Subcutaneous adipose tissue (tissue), 4 donors: ENCODE data around the gene GRHL1. TPM values are rescaled to one million over a fixed set of nuclear protein-coding genes. Genes with fewer than 3 reads are reported as not detected.

Source experiments
- CTCF ChIP-seq: fragments of 450-650 bp; IDR thresholded peaks from one replicate; pipeline ENCODE4 v1.5.1; 2016; ENCODE audit warnings: low read depth, mild to moderate bottlenecking, control low read depth, antibody characterized with exemption, moderate library complexity
- total RNA-seq, 4 donors: library from RNA; depleted of rRNA; stranded (reverse); fragments of >200 nt; gene quantifications; one replicate each; pipeline ENCODE4 v1.1.0, GENCODE V29; 2016

GRHL1 gene
- total RNA-seq, 4 donors from 2014 or later: 0.88 to 7.2 (median 2.8) TPM

DNA sequence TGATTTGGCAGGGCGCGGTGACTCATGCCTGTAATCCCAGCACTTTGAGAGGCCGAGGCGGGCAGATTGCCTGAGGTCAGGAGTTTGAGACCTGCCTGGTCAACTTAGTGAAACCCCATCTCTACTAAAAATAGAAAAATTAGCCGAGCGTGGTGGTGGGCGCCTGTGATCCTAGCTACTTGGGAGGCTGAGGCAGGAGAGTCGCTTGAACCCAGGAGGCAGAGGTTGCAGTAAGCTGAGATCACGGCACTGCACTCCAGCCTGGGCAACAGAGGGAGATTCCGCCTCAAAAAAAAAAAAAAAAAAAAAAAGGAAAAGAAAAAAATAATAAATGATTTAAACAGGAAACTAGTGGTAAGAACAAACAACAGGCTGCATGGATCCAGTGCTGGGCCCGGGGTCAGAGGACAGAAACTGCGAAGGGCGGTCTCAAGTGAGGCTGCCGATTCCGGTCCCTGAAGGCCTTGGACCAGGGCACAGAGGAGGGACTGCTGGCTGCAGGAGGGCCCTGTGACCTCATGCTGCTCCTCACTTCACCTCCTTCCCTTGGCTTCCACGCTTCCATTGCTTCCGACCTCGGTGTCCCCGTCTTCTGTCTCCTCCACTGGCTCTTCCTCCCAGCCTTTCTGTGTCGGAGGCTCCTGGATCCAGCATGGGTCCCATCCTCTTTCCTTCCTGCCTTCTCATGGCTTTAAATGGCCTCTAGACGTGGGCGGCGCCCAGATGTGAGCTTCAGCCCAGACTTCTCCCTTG is 2.1 kb upstream of the GRHL1 start:
- no peak for TF ChIP-seq CTCF

- TF ChIP-seq CTCF: no peak
Measured at GRCh38 chr2:9949992-9950520, 1.4 kb upstream of the GRHL1 start.

DNA sequence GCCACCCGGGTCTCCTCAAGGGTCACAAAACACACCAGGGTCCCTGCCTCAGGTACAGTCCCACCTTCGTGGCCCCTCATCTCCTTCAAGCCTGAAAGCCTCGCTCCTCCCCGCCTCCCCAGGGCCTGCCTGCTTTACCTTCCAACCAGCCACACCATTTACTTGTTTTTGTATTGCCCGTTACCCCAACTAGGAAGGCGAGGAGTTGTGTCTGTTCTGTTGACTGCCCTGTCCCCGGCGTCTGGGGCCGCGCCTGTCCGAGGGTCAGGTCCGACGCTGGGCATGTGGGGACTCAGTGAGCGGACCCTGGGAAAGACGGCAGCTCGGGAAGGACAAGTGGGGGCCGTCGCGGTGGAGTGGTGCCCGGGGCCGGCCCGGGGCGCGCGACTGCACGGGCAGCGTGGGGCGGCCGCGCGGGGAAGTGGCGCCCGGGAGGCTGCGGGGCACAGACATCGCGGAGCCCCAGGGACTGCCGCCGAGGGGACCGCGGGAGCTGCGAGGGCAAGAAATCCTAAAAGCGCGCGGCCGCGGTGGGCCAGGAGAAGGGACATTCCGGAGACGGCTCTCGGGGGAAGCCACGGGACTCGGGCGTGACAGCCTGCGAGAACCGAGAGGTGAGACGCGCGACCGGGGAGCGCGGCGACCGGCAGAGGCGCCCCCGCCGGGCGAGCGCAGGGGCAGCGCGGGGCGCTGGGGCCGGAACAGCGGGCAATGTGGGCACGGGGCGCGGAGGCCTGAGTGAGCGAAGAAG is 797 bp upstream of the GRHL1 start:
- TF ChIP-seq CTCF: no peak

DNA sequence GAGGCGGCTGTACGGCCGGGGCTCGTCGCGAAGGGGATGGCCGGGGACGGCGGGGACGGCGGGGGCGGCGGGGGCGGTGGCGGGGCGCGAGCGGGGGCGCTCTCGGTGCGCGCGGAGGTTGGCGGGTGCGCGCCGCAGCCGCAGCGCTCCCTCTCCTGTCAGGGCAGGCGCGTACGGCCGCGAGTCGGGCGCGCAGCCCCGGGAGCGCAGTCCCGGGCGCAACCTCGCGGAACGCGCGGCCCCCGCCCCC is 296 bp upstream of the GRHL1 start:
- TF ChIP-seq CTCF: no peak

GRCh38 chr2:9952286-9952737 is 819 bp downstream of the GRHL1 start:
- no peak for TF ChIP-seq CTCF

DNA sequence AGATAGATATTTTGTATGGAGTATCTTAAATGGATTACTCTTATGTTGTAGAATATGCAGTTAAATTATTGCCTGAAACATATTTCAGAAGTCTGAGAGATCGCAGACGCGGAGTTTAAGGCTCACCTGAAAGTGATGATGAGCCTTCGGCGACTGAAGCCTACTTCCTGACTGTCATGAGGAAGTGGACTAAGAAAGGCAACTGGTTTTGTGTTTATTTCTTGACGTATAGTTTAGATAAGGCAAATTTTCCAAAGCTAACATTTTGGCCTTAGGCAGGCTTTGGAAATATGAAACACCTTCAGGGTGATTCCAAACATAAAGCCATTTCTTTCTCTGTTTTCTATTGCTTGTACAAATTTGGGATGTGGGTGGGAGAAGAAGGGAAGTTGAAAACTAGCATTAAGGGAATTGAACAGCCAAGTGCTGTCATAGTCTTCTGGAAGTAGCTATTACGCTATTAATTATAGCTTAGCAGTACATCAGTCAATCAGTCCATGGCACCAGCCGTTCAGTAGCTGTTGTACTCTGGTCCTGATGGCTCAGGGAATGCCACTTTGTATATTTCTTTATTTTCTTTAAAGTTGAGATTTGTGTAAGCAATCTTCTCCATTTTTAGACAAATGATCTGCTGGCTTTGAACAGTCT is 1.5 kb downstream of the GRHL1 start:
- no peak for TF ChIP-seq CTCF

DNA sequence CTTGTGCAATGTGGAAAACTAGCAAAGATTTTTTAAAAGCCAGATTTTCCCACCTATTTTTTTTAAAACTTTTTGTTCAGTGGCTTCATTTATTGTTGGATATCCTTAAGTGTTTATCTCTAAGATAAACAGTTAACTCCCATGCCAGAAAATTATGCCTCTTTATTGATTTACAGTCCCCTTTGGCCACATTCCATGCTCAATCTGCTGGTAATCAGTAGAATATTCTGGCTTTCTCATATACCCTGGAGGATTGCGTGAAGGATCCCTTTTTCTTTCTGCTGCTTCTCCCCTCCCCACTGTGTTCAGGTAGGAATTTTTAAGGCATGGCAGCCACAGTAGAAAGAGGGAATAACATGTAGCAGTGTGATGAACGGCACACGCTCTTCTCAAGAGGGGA is 2.6 kb downstream of the GRHL1 start:
- TF ChIP-seq CTCF: no peak
